WTC11 (cell line): ENCODE data around the gene FBF1. TPM values are rescaled to one million over a fixed set of nuclear protein-coding genes. Genes with fewer than 3 reads are reported as not detected.
A peak's percentile ranks its signal among the peaks of the same experiment; 100 is the strongest.

Source experiments
- ATAC-seq: fragments of 200-7000 bp; cut with Tn5 transposase; 2 replicates; pipeline ENCODE4 v1.10.0; 2021; ENCODE audit warnings: mild to moderate bottlenecking, moderate library complexity
- CTCF ChIA-PET: fragments of 300-600 bp; sonication (Branson Sonifier 250); formaldehyde crosslinking; loops from one replicate; lab custom pipeline; 2021; ENCODE audit warnings: antibody characterized with exemption; lab: Charles Lee
- POLR2A ChIA-PET: fragments of 350-600 bp; sonication (Branson Sonifier 250); formaldehyde crosslinking; loops from one replicate; lab custom pipeline; 2021; ENCODE audit warnings: antibody characterized with exemption; lab: Charles Lee
- DNase-seq: peaks from one replicate; pipeline ENCODE4 v3.0.0; 2021; ENCODE audit warnings: low spot score
- H3K27ac Mint-ChIP-seq: 2 replicates; pipeline ENCODE4 v1.8.0; 2021; ENCODE audit warnings: mixed read lengths
- H3K27me3 Mint-ChIP-seq: 2 replicates; pipeline ENCODE4 v1.8.0; 2021; ENCODE audit warnings: low read depth, mild to moderate bottlenecking, moderate library complexity, mixed read lengths
- H3K36me3 Mint-ChIP-seq: 2 replicates; pipeline ENCODE4 v1.8.0; 2021; ENCODE audit warnings: mixed read lengths
- H3K4me1 Mint-ChIP-seq: 2 replicates; pipeline ENCODE4 v1.8.0; 2022; ENCODE audit warnings: mixed read lengths
- H3K4me3 Mint-ChIP-seq: 2 replicates; pipeline ENCODE4 v1.8.0; 2021; ENCODE audit warnings: mild to moderate bottlenecking, moderate library complexity, mixed read lengths
- H3K9me3 Mint-ChIP-seq: 2 replicates; pipeline ENCODE4 v1.8.0; 2021; ENCODE audit warnings: mixed read lengths
- ATF2 ChIP-seq: sonication (generic); formaldehyde crosslinking; IDR thresholded peaks from 2 replicates; pipeline ENCODE4 v1.8.1; 2022; ENCODE audit warnings: low read depth, missing genetic modification reagents, borderline replicate concordance
- ATF6 ChIP-seq: sonication (generic); formaldehyde crosslinking; IDR thresholded peaks from 2 replicates; pipeline ENCODE4 v1.8.1; 2023; ENCODE audit warnings: mild to moderate bottlenecking, missing genetic modification reagents
- CDX4 ChIP-seq: fragments of 250-450 bp; sonication (Bioruptor Pico); IDR thresholded peaks from 2 replicates; pipeline ENCODE4 v1.9.0; 2021; ENCODE audit warnings: moderate library complexity, mild to moderate bottlenecking, inconsistent platforms, borderline replicate concordance
- CREB1 ChIP-seq: sonication (generic); formaldehyde crosslinking; IDR thresholded peaks from 2 replicates; pipeline ENCODE4 v1.8.0; 2023; ENCODE audit warnings: mild to moderate bottlenecking, missing genetic modification reagents
- CREM ChIP-seq: sonication (generic); formaldehyde crosslinking; IDR thresholded peaks from 2 replicates; pipeline ENCODE4 v1.8.1; 2022; ENCODE audit warnings: mild to moderate bottlenecking, missing genetic modification reagents, moderate library complexity
- ERG ChIP-seq: fragments of 250-450 bp; sonication (Bioruptor Pico); IDR thresholded peaks from 2 replicates; pipeline ENCODE4 v1.8.0; 2021; ENCODE audit warnings: mild to moderate bottlenecking
- FOXJ3 ChIP-seq: sonication (generic); formaldehyde crosslinking; IDR thresholded peaks from 2 replicates; pipeline ENCODE4 v1.9.0; 2021; ENCODE audit warnings: missing genetic modification reagents, mild to moderate bottlenecking, borderline replicate concordance
- FOXP1 ChIP-seq: sonication (generic); formaldehyde crosslinking; IDR thresholded peaks from 2 replicates; pipeline ENCODE4 v1.8.0; 2022; ENCODE audit warnings: missing genetic modification reagents, mild to moderate bottlenecking, moderate library complexity, borderline replicate concordance
- IRF1 ChIP-seq: sonication (generic); formaldehyde crosslinking; IDR thresholded peaks from 2 replicates; pipeline ENCODE4 v1.8.0; 2023; ENCODE audit warnings: missing genetic modification reagents
- IRF2 ChIP-seq: sonication (generic); formaldehyde crosslinking; IDR thresholded peaks from 2 replicates; pipeline ENCODE4 v1.8.0; 2022; ENCODE audit warnings: low read depth, missing genetic modification reagents, borderline replicate concordance
- JUN ChIP-seq: sonication (generic); formaldehyde crosslinking; IDR thresholded peaks from 2 replicates; pipeline ENCODE4 v1.8.0; 2023; ENCODE audit warnings: mild to moderate bottlenecking, missing genetic modification reagents
- MYBL2 ChIP-seq: sonication (generic); formaldehyde crosslinking; IDR thresholded peaks from 2 replicates; pipeline ENCODE4 v1.8.1; 2023; ENCODE audit warnings: mild to moderate bottlenecking, moderate library complexity, missing genetic modification reagents
- NR1H2 ChIP-seq: sonication (generic); formaldehyde crosslinking; IDR thresholded peaks from 2 replicates; pipeline ENCODE4 v1.9.0; 2021; ENCODE audit warnings: mild to moderate bottlenecking, moderate library complexity, missing genetic modification reagents
- NR2C2 ChIP-seq: sonication (generic); formaldehyde crosslinking; IDR thresholded peaks from 2 replicates; pipeline ENCODE4 v1.8.0; 2022; ENCODE audit warnings: mild to moderate bottlenecking, missing genetic modification reagents
- PREB ChIP-seq: sonication (generic); formaldehyde crosslinking; IDR thresholded peaks from 2 replicates; pipeline ENCODE4 v1.8.1; 2022; ENCODE audit warnings: mild to moderate bottlenecking, missing genetic modification reagents, moderate library complexity, borderline replicate concordance
- RORB ChIP-seq: fragments of 250-450 bp; sonication (Bioruptor Pico); IDR thresholded peaks from 2 replicates; pipeline ENCODE4 v1.9.0; 2021; ENCODE audit warnings: mild to moderate bottlenecking
- TCF7 ChIP-seq: sonication (generic); formaldehyde crosslinking; IDR thresholded peaks from 2 replicates; pipeline ENCODE4 v1.8.0; 2022; ENCODE audit warnings: mild to moderate bottlenecking, low read depth, missing genetic modification reagents, moderate library complexity
- TEAD1 ChIP-seq: sonication (generic); formaldehyde crosslinking; IDR thresholded peaks from 2 replicates; pipeline ENCODE4 v1.8.0; 2022; ENCODE audit warnings: mild to moderate bottlenecking, missing genetic modification reagents
- TP53 ChIP-seq: sonication (generic); formaldehyde crosslinking; IDR thresholded peaks from 2 replicates; pipeline ENCODE4 v1.8.1; 2023; ENCODE audit warnings: mild to moderate bottlenecking, missing genetic modification reagents
- ZBTB21 ChIP-seq: sonication (generic); formaldehyde crosslinking; IDR thresholded peaks from 2 replicates; pipeline ENCODE4 v1.8.1; 2023; ENCODE audit warnings: mild to moderate bottlenecking, missing genetic modification reagents, borderline replicate concordance
- ZMAT4 ChIP-seq: fragments of 250-450 bp; sonication (Bioruptor Pico); IDR thresholded peaks from 2 replicates; pipeline ENCODE4 v1.9.0; 2021; ENCODE audit warnings: mild to moderate bottlenecking
- ZNF423 ChIP-seq: fragments of 250-450 bp; sonication (Bioruptor Pico); IDR thresholded peaks from 2 replicates; pipeline ENCODE4 v2.1.2; 2022; ENCODE audit warnings: mild to moderate bottlenecking, moderate library complexity
- ZNF532 ChIP-seq: fragments of 250-450 bp; sonication (Bioruptor Pico); IDR thresholded peaks from 2 replicates; pipeline ENCODE4 v1.9.0; 2021; ENCODE audit warnings: mild to moderate bottlenecking, borderline replicate concordance
- ZSCAN18 ChIP-seq: fragments of 250-450 bp; sonication (Bioruptor Pico); IDR thresholded peaks from 2 replicates; pipeline ENCODE4 v2.1.2; 2022; ENCODE audit warnings: mild to moderate bottlenecking, moderate library complexity
- total RNA-seq: library from RNA; stranded (reverse); gene quantifications from 3 replicates; pipeline ENCODE4 v1.2.3, GENCODE V29; 2021

The FBF1 gene
- total RNA-seq, 1 experiment from 2014 or later: 19.8 TPM

GRCh38 chr17:75877752-75878173 lies 63.1 kb downstream of the FBF1 start:
- Mint-ChIP-seq H3K4me3 (peak overlapping the region; percentile 77), H3K9me3 (no peaks in the 10 kb centered on the region), H3K36me3 (no peaks in the 10 kb centered on the region), H3K27ac (no peak overlapping the region), H3K27me3 (peaks cover 39% of the 10 kb centered on the region), H3K4me1 (peaks cover 17% of the 10 kb centered on the region)
- ATAC-seq: peak; percentile 81
- ChIA-PET CTCF (interaction anchor here (0.5 to 6.1 kb wide), 27 partner anchors 8 to 421 kb away, joined by 3 to 71 read pairs (median 4); partner anchors contain the start of genes CDK3, MRPL38, TMEM94 and TRIM65), POLR2A (interaction anchor here (0.6 to 3.5 kb wide), 3 partner anchors 12 to 23 kb away, joined by 3 to 16 read pairs (median 4); partner anchors contain the start of gene WBP2)
- DNase-seq: peak; percentile 81
- TF ChIP-seq ZBTB21 (CRISPR knock-in tag) (no peak), PREB (no peak), CREB1 (no peak), IRF2 (CRISPR knock-in tag) (no peak), RORB (CRISPR knock-in tag) (no peak), JUN (CRISPR knock-in tag) (no peak), NR2C2 (CRISPR knock-in tag) (no peak), ATF2 (no peak), FOXP1 (CRISPR knock-in tag) (peak; percentile 85; the same call in 1 of the 2 replicates), NR1H2 (no peak), ERG (CRISPR knock-in tag) (no peak), MYBL2 (CRISPR knock-in tag) (no peak), ZMAT4 (CRISPR knock-in tag) (no peak), IRF1 (CRISPR knock-in tag) (0 out of 2 replicates have a peak, but pooled peaks have one; percentile 56), ATF6 (CRISPR knock-in tag) (no peak), CDX4 (CRISPR knock-in tag) (no peak), FOXJ3 (CRISPR knock-in tag) (no peak), TP53 (0 out of 2 replicates have a peak, but pooled peaks have one; percentile 42), CREM (CRISPR knock-in tag) (no peak), ZSCAN18 (CRISPR knock-in tag) (no peak), ZNF532 (no peak), ZNF423 (CRISPR knock-in tag) (no peak), TCF7 (CRISPR knock-in tag) (no peak), TEAD1 (peak; percentile 43; the same call in 1 of the 2 replicates)
